Activated T-cell treated with anti-CD3 and anti-CD28 coated beads, Interleukin-2, amount 50 U/mL, for 24 hours (primary cell): ENCODE measurements around the gene OR6N1.
A peak's percentile ranks its signal among the peaks of the same experiment; 100 is the strongest.

ENCODE experiments used
- DNase-seq: peaks from one replicate; pipeline ENCODE4 v3.0.0-alpha.2; 2020
- H3K27ac Mint-ChIP-seq: 2 replicates; pipeline ENCODE4 v1.8.0; 2020; ENCODE audit warnings: mild to moderate bottlenecking, mixed read lengths
- H3K27me3 Mint-ChIP-seq: 2 replicates; pipeline ENCODE4 v1.8.0; 2020; ENCODE audit warnings: mixed read lengths
- H3K36me3 Mint-ChIP-seq: 2 replicates; pipeline ENCODE4 v1.8.0; 2020; ENCODE audit warnings: low read depth, mixed read lengths
- H3K4me1 Mint-ChIP-seq: 2 replicates; pipeline ENCODE4 v1.8.0; 2020; ENCODE audit warnings: low read depth, mixed read lengths
- H3K4me3 Mint-ChIP-seq: 2 replicates; pipeline ENCODE4 v1.8.0; 2020; ENCODE audit warnings: mild to moderate bottlenecking, moderate library complexity, mixed read lengths
- H3K9me3 Mint-ChIP-seq: 2 replicates; pipeline ENCODE4 v1.8.0; 2020; ENCODE audit warnings: mixed read lengths

The OR6N1 gene

GRCh38 chr1:158800526-158800925, 28.5 kb upstream of the OR6N1 start:
- peaks cover 25% of the 10 kb centered on the region for H3K27me3 Mint-ChIP-seq
- no peaks in the 10 kb centered on the region for H3K36me3 Mint-ChIP-seq
- DNase-seq, result no peak
- H3K9me3 Mint-ChIP-seq, result no peaks in the 10 kb centered on the region
- H3K4me3 Mint-ChIP-seq, result no peak overlapping the region
- peaks cover 10% of the 10 kb centered on the region for H3K4me1 Mint-ChIP-seq
- no peak overlapping the region for H3K27ac Mint-ChIP-seq

GRCh38 chr1:158799689-158800088, 27.7 kb upstream of the OR6N1 start:
- H3K27ac Mint-ChIP-seq, result no peak overlapping the region
- DNase-seq, result no peak
- no peak overlapping the region for H3K4me3 Mint-ChIP-seq
- no peaks in the 10 kb centered on the region for H3K36me3 Mint-ChIP-seq
- H3K27me3 Mint-ChIP-seq, result peaks cover 25% of the 10 kb centered on the region
- H3K9me3 Mint-ChIP-seq, result no peaks in the 10 kb centered on the region
- peaks cover 10% of the 10 kb centered on the region for H3K4me1 Mint-ChIP-seq

- H3K27me3 Mint-ChIP-seq, result peaks cover 21% of the 10 kb centered on the region
- H3K27ac Mint-ChIP-seq, result no peak overlapping the region
- DNase-seq, result no peak
- no peak overlapping the region for H3K4me3 Mint-ChIP-seq
- no peaks in the 10 kb centered on the region for H3K9me3 Mint-ChIP-seq
- no peaks in the 10 kb centered on the region for H3K36me3 Mint-ChIP-seq
- H3K4me1 Mint-ChIP-seq, result peaks cover 10% of the 10 kb centered on the region
These were observed 26.5 kb upstream of the OR6N1 start for GRCh38 chr1:158798531-158798930.

DNA sequence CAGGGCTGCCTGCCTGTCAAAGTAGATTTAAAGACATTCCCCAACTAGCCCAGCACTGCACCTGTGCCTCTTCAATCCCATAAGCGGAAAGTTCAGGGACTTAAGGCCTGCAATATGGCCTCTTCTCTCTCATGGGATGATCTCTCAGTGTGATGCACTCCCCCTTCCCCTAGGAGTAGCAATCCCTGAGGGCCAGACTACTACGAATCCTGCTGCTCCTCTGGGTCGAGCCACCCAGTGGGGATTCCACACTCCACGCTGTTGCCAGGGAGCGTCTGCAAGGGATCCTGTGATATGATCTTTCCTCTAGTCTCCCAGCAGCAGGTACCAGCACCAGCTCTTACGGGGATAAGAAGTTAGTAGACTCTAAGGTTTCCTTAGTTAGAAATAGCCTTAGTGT, 22.3 kb upstream of the OR6N1 start:
- no peak overlapping the region for H3K27ac Mint-ChIP-seq
- H3K36me3 Mint-ChIP-seq, result no peaks in the 10 kb centered on the region
- peaks cover 1% of the 10 kb centered on the region for H3K4me1 Mint-ChIP-seq
- H3K27me3 Mint-ChIP-seq, result peaks cover 2% of the 10 kb centered on the region
- H3K9me3 Mint-ChIP-seq, result no peaks in the 10 kb centered on the region
- DNase-seq, result no peak
- H3K4me3 Mint-ChIP-seq, result no peak overlapping the region

GRCh38 chr1:158793604-158794003, 21.6 kb upstream of the OR6N1 start:
- Mint-ChIP-seq H3K4me1 (no peaks in the 10 kb centered on the region), H3K9me3 (no peaks in the 10 kb centered on the region), H3K4me3 (no peak overlapping the region), H3K27me3 (peaks cover 2% of the 10 kb centered on the region), H3K27ac (no peak overlapping the region), H3K36me3 (no peaks in the 10 kb centered on the region)
- peak; percentile 41 for DNase-seq

DNA sequence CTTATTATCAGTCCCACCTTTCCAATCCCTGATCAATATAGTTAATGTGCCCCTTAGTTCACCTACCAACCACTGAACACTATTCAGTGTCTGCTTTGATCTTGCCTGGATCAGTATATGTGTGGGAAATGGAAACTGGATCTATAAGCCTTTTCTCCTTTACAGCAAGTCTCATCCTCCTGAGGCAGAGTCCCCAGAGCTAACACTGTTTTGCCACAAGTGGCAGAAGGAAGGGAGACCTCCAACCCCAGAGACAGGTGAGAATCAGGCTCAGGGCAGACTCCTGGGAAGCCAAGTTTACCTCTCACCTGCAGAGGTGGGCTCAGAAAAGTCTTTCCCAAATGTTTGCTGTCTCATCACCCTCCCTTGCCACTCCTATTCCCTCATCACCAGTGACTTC, 9.1 kb upstream of the OR6N1 start, which contains the start of gene OR6N2:
Gene OR6N2 (minus strand): TSS at position 101 of the 400 bp plus-strand sequence. CDS start 3,569 bp downstream, outside the sequence.
- Mint-ChIP-seq H3K36me3 (no peaks in the 10 kb centered on the region), H3K4me3 (no peak within 1 kb of the TSS), H3K27me3 (no peaks in the 10 kb centered on the region), H3K9me3 (no peaks in the 10 kb centered on the region), H3K27ac (no peak within 1 kb of the TSS), H3K4me1 (no peaks in the 10 kb centered on the region)
- DNase-seq, result no peak

- H3K4me1 Mint-ChIP-seq, result no peaks in the 10 kb centered on the region
- peaks cover 26% of the 10 kb centered on the region for H3K27me3 Mint-ChIP-seq
- H3K36me3 Mint-ChIP-seq, result no peaks in the 10 kb centered on the region
- no peaks in the 10 kb centered on the region for H3K9me3 Mint-ChIP-seq
- no peak within 1 kb of the TSS for H3K27ac Mint-ChIP-seq
- H3K4me3 Mint-ChIP-seq, result no peak within 1 kb of the TSS
- DNase-seq, result no peak
These were observed 17.6 kb downstream of the OR6N1 start, which contains the start of gene OR6K6 for GRCh38 chr1:158754420-158754819. Gene OR6K6, plus strand, starts transcription at chr1:158754720. Its CDS starts 168 bp downstream, at chr1:158754888.

DNA sequence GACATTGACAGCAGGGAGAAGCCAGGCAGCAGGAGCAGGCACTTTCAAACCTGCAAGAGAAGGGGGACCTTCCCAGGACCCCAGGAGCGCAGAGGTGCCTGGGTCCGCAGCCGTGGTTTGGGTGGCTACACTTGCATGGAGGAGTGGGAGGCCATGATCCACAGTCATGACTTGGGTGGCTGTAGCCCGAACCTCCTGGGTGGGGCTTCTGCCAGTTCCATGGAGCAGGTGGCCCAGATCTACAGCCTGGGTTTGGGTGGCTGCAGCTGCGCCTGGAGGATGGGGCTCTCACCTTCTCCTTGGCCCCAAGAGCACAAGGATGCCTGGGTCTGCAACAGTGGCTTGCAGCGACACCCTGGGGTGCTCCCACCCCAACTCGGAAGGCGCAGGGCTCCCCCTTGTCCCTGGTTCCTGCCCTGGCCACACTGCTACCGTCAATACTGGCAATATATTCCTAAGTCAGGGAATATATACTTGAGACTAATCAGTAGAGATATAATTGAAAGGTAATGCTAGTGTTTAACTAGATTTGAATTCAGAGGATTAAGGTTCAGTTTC, 19.8 kb downstream of the OR6N1 start:
- Mint-ChIP-seq H3K27ac (no peak overlapping the region), H3K9me3 (no peaks in the 10 kb centered on the region), H3K27me3 (peaks cover 18% of the 10 kb centered on the region), H3K4me3 (no peak overlapping the region), H3K4me1 (no peaks in the 10 kb centered on the region), H3K36me3 (no peaks in the 10 kb centered on the region)
- no peak for DNase-seq

DNA sequence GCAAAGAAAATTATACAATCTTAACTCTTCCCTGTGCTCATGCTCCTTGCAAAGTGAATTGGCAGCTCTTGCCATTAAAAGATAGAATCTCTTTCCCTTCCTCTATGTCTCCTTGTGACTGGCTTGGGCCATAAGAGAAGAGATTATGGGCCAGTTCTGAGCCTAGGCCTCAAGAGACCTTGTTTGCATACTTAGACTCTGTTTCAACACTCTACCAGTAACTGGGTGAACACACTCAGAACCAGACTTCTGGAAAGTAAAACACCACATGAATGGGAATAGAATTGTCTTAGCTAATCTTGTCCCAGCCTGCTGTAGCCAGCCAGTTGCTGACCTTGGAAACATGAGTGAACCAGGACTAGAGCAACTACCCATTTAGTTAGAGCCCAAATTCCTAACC, 36.1 kb downstream of the OR6N1 start:
- no peak overlapping the region for H3K27ac Mint-ChIP-seq
- H3K4me1 Mint-ChIP-seq, result no peaks in the 10 kb centered on the region
- H3K4me3 Mint-ChIP-seq, result no peak overlapping the region
- H3K9me3 Mint-ChIP-seq, result no peaks in the 10 kb centered on the region
- H3K27me3 Mint-ChIP-seq, result peaks cover 13% of the 10 kb centered on the region
- no peak for DNase-seq
- H3K36me3 Mint-ChIP-seq, result no peaks in the 10 kb centered on the region

GRCh38 chr1:158732524-158732923, 39.5 kb downstream of the OR6N1 start:
- Mint-ChIP-seq H3K9me3 (no peaks in the 10 kb centered on the region), H3K36me3 (no peaks in the 10 kb centered on the region), H3K27me3 (no peaks in the 10 kb centered on the region), H3K4me1 (no peaks in the 10 kb centered on the region), H3K4me3 (no peak overlapping the region), H3K27ac (no peak overlapping the region)
- DNase-seq, result no peak

DNA sequence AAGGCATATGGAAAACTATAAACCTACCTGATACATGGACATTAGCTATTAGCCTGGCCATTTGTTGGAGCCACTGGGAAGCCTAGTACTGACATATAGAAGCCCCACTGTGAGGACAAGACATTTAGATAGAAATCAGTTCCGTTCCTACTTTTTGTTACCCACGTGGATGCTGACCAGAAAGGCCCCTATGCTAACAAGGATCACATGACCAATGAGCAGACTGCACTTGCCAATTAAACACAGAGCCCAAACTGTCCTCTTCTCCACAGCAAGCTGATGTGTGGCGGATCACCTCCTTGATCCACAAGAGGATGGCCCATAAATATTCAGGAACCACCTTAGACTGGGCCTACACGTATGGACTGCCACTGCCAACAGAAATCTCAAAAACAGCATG, 40.3 kb downstream of the OR6N1 start:
- peaks cover 3% of the 10 kb centered on the region for H3K27me3 Mint-ChIP-seq
- H3K27ac Mint-ChIP-seq, result no peak overlapping the region
- no peak for DNase-seq
- no peak overlapping the region for H3K4me3 Mint-ChIP-seq
- no peaks in the 10 kb centered on the region for H3K36me3 Mint-ChIP-seq
- H3K4me1 Mint-ChIP-seq, result no peaks in the 10 kb centered on the region
- H3K9me3 Mint-ChIP-seq, result no peaks in the 10 kb centered on the region

GRCh38 chr1:158730453-158730852, 41.5 kb downstream of the OR6N1 start:
- H3K4me1 Mint-ChIP-seq, result no peaks in the 10 kb centered on the region
- no peaks in the 10 kb centered on the region for H3K36me3 Mint-ChIP-seq
- peaks cover 4% of the 10 kb centered on the region for H3K27me3 Mint-ChIP-seq
- DNase-seq, result no peak
- H3K9me3 Mint-ChIP-seq, result no peaks in the 10 kb centered on the region
- H3K27ac Mint-ChIP-seq, result no peak overlapping the region
- no peak overlapping the region for H3K4me3 Mint-ChIP-seq

GRCh38 chr1:158728510-158729225, 43.3 kb downstream of the OR6N1 start:
- H3K36me3 Mint-ChIP-seq, result no peaks in the 10 kb centered on the region
- H3K27ac Mint-ChIP-seq, result no peak overlapping the region
- DNase-seq, result no peak
- no peak overlapping the region for H3K4me3 Mint-ChIP-seq
- H3K27me3 Mint-ChIP-seq, result peaks cover 15% of the 10 kb centered on the region
- no peaks in the 10 kb centered on the region for H3K4me1 Mint-ChIP-seq
- H3K9me3 Mint-ChIP-seq, result no peaks in the 10 kb centered on the region

DNA sequence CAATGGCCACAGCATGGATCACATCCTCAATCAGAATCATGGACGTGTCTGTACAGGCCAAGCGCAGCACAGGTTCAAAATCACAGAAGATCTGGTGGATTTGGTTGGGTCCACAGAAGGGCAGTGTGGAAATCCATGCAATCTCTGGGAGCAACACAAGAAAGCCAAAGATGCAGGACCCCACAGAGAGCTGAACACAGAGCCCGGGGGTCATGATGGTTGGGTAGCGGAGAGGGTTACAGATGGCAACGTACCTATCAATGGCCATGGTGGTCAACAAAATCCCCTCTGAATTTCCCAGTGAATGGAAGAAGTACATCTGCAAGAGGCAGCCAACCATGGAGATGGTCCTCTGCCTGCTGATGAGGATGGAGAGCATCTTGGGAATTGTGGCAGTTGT, 47.6 kb downstream of the OR6N1 start:
- Mint-ChIP-seq H3K4me1 (no peaks in the 10 kb centered on the region), H3K27ac (no peak overlapping the region), H3K4me3 (no peak overlapping the region), H3K36me3 (no peaks in the 10 kb centered on the region), H3K9me3 (no peaks in the 10 kb centered on the region), H3K27me3 (peaks cover 27% of the 10 kb centered on the region)
- DNase-seq, result no peak

GRCh38 chr1:158720620-158721019, 51.4 kb downstream of the OR6N1 start, which contains the start of gene OR6K3:
Gene OR6K3, minus strand, starts transcription at chr1:158720720. Its CDS starts 2,605 bp downstream, at chr1:158718115.
- no peak for DNase-seq
- Mint-ChIP-seq H3K4me3 (no peak within 1 kb of the TSS), H3K27ac (no peak within 1 kb of the TSS), H3K27me3 (peaks cover 36% of the 10 kb centered on the region), H3K4me1 (peaks cover 9% of the 10 kb centered on the region), H3K36me3 (no peaks in the 10 kb centered on the region), H3K9me3 (no peaks in the 10 kb centered on the region)
